Keratinocyte (primary cell): ENCODE data around the gene TENM4.

Experiments used
- EZH2 ChIP-seq: IDR thresholded peaks from one replicate; pipeline ENCODE4 v1.6.1; 2012; ENCODE audit warnings: inconsistent platforms, mild to moderate bottlenecking, low read length, moderate library complexity
- TF ChIP-seq, protein P1 (sequence below), 3 experiments: IDR thresholded peaks in 1 of 3; conservative IDR thresholded peaks in 1 of 3; optimal IDR thresholded peaks in 1 of 3; 2 replicates in 2 of 3; 3 replicates in 1 of 3; pipeline versions ENCODE3 to v1.5.1; 2011; ENCODE audit warnings: low read length in 3 of 3, mild to moderate bottlenecking in 3 of 3, moderate library complexity in 2 of 3, control low read depth in 1 of 3, inconsistent platforms in 1 of 3; ENCODE audit not compliant: insufficient read depth in 2 of 3; ENCODE audit errors: extremely low read depth in 1 of 3

DNA sequence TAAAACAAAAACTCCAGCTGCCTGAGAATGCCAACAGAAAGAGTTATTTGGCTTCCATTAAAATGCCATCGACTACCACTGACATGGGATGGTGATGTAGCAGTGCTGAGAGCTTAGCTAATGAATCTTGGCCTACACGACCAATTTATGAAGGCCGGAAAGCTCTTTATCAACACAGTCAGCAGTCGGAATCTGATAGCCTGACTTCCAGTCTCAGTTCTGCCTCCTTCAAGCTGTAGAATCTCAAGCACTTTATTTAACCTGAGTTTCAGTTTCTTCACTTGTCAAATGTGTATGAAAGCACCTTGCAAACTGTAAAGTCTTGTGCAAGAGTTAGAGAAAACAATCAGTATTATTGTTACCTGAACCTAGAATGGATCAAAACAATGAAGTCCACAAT, 530.5 kb downstream of the TENM4 start:
- TF ChIP-seq, protein P1, sequence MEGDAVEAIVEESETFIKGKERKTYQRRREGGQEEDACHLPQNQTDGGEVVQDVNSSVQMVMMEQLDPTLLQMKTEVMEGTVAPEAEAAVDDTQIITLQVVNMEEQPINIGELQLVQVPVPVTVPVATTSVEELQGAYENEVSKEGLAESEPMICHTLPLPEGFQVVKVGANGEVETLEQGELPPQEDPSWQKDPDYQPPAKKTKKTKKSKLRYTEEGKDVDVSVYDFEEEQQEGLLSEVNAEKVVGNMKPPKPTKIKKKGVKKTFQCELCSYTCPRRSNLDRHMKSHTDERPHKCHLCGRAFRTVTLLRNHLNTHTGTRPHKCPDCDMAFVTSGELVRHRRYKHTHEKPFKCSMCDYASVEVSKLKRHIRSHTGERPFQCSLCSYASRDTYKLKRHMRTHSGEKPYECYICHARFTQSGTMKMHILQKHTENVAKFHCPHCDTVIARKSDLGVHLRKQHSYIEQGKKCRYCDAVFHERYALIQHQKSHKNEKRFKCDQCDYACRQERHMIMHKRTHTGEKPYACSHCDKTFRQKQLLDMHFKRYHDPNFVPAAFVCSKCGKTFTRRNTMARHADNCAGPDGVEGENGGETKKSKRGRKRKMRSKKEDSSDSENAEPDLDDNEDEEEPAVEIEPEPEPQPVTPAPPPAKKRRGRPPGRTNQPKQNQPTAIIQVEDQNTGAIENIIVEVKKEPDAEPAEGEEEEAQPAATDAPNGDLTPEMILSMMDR (optimal IDR thresholded peaks at IDR 0.05 in 1 of 3, IDR thresholded peaks at IDR 0.05 in 1 of 3, conservative IDR thresholded peaks at IDR 0.05 in 1 of 3; ENCODE audit: extremely low read depth in 1 of 3, insufficient read depth in 2 of 3, low read length in 3 of 3), result no peak
- no peak for TF ChIP-seq EZH2
